Measurements from ENCODE around the gene CLINT1. TPM values are rescaled to one million over a fixed set of nuclear protein-coding genes. Genes with fewer than 3 reads are reported as not detected.

CLINT1 gene
- total RNA-seq, 4 donors from 2014 or later, result 112 to 220 (median 136) TPM

- WGBS, result 71% methylated on average over 4 of the region's 4 CpGs
- Histone ChIP-seq H3K4me1 (peaks cover 21% of the 10 kb centered on the region), H3K4me3 (peak overlapping the region; percentile 81), H3K27ac (no peak overlapping the region), H3K36me3 (no peaks in the 10 kb centered on the region), H3K27me3 (no peaks in the 10 kb centered on the region), H3K9me3 (no peaks in the 10 kb centered on the region)
- DNase-seq (ENCODE audit: low spot score in 2 of 2), result no peak
- TF ChIP-seq CTCF (IDR thresholded peaks at IDR 0.05), result no peak
- TF ChIP-seq EP300 (IDR thresholded peaks at IDR 0.05), result peak; percentile 63
Observed at GRCh38 chr5:157745041-157745456, 113.9 kb downstream of the CLINT1 start.

DNA sequence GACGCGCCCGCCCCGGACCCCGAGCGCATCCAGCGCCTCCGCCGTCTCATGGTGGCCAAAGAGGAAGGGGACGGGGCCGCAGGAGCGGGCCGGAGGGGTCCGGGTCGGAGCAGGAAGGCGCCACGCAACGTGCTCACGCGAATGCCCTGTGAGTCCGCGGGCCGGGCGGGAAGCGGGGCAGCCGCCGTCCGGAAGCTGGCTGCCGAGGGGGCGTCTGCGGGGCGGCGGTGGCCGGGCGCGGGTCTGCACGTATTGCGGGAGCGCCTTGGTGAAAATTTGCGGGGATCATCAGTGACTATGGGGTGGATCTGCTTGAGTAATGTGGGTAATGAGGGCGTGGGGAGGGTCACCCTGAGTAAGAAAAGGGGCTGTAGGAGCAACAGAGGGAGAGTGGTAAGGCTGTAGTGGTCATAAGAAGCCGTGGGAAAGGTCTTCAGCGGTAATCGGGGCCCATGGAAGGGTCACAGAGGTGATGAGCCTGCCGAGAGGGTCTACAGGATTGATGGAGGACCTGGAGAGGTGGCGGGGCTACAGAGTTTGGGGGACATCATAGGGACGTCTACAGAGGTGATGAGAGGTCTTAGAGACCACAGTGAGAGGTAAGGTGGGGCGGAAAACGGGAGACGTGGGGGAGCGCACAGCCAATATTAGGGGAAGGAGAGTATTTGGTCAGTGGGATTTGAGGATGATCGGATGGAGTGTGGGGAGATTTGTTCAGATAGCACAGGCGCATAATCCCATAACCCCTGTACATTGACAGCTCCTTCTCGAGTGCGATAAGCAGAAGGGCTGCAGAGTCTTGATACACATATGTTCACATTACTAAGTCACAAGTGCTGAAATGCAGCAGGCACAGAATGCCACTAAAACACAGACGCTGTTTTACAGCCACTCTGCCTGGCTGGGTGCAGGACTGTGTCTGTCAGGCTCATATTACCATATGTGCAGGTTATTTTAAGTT lies 114.6 kb downstream of the CLINT1 start:
- Histone ChIP-seq H3K36me3 (peaks cover 7% of the 10 kb centered on the region), H3K27me3 (no peaks in the 10 kb centered on the region), H3K27ac (no peak overlapping the region), H3K4me3 (peak overlapping the region; percentile 81), H3K9me3 (no peaks in the 10 kb centered on the region), H3K4me1 (peaks cover 21% of the 10 kb centered on the region)
- peak in 1 of 2 donors; percentile 70 for DNase-seq (ENCODE audit: low spot score in 2 of 2)
- WGBS, result 6% methylated on average over 46 of the region's 56 CpGs
- TF ChIP-seq CTCF (IDR thresholded peaks at IDR 0.05) (no peak), POLR2AphosphoS5 (IDR thresholded peaks at IDR 0.05) (no peak), EP300 (IDR thresholded peaks at IDR 0.05) (no peak), POLR2A (IDR thresholded peaks at IDR 0.05) (no peak)

DNA sequence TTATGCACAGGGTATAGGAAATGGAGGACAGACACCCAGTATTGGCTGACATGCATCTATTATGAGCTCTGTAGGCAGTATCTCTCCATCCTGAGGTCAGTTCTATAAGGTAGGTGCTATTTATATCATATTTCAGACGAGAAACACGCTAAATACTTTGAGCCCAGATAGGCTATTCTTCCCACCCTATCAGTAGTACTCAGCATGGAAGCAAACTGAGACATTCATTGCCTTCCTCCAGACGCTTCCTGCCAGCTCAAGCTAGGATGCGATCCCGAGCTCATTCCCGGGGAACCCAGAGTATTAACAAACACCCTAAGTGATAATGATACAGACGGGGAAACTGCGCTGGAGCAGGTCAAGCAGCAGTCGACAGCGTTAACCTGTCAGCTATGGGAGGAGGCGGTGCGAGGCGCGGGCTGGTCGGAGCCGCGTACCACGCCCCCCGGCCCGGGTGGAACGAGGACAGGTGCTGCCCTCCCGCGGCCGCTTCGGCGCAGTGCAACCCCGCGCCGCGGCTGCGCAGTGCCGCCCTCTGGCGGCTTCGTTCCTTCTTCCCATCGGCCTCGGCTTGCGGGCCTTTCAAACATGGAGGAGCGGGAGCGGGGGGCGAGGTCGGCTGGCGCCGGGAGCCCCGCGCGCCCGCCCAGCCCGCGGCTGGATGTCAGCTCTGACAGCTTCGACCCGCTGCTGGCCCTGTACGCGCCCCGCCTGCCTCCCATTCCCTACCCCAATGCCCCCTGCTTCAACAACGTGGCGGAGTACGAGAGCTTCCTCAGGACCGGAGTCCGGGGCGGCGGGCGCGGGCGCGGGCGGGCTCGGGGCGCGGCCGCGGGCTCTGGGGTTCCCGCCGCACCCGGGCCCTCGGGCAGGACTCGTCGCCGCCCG lies 115.5 kb downstream of the CLINT1 start, which contains the start of gene LSM11:
Gene LSM11, plus strand, starts transcription at position 550 of the 888 bp plus-strand sequence. Its CDS starts 39 bp downstream, at position 589.
- Histone ChIP-seq H3K27ac (no peak within 1 kb of the TSS), H3K9me3 (no peaks in the 10 kb centered on the region)

GRCh38 chr5:157741131-157741530 lies 117.8 kb downstream of the CLINT1 start:
- WGBS, result 58% methylated on average over 4 of the region's 4 CpGs
- Histone ChIP-seq H3K27me3 (no peaks in the 10 kb centered on the region), H3K9me3 (no peaks in the 10 kb centered on the region), H3K4me3 (no peak overlapping the region), H3K36me3 (peaks cover 33% of the 10 kb centered on the region), H3K4me1 (peaks cover 21% of the 10 kb centered on the region), H3K27ac (no peak overlapping the region)
- no peak for DNase-seq (ENCODE audit: low spot score in 2 of 2)
- TF ChIP-seq POLR2AphosphoS5 (IDR thresholded peaks at IDR 0.05) (no peak), EP300 (IDR thresholded peaks at IDR 0.05) (no peak)

More for the DNA sequence above, 115.5 kb downstream of the CLINT1 start, which contains the start of gene LSM11:
- peak within 1 kb of the TSS; percentile 81 for H3K4me3 ChIP-seq
- peaks cover 21% of the 10 kb centered on the region for H3K4me1 ChIP-seq
- no peaks in the 10 kb centered on the region for H3K27me3 ChIP-seq
- TF ChIP-seq POLR2AphosphoS5 (IDR thresholded peaks at IDR 0.05) (no peak), EP300 (IDR thresholded peaks at IDR 0.05) (no peak), POLR2A (IDR thresholded peaks at IDR 0.05) (no peak), CTCF (IDR thresholded peaks at IDR 0.05) (peak; percentile 94 to 100)
- DNase-seq (ENCODE audit: low spot score in 2 of 2), result peak; percentile 93
- WGBS, result 1% methylated on average over 9 of the region's 79 CpGs
- H3K36me3 ChIP-seq, result peaks cover 16% of the 10 kb centered on the region

GRCh38 chr5:157740229-157740610 lies 118.7 kb downstream of the CLINT1 start:
- Histone ChIP-seq H3K9me3 (no peaks in the 10 kb centered on the region), H3K36me3 (peaks cover 36% of the 10 kb centered on the region), H3K4me3 (no peak overlapping the region), H3K27me3 (no peaks in the 10 kb centered on the region), H3K4me1 (peaks cover 20% of the 10 kb centered on the region), H3K27ac (no peak overlapping the region)
- WGBS, result 63% methylated on average over 3 of the region's 3 CpGs
- peak in 1 of 2 donors; percentile 12 for TF ChIP-seq CTCF (IDR thresholded peaks at IDR 0.05)
- no peak for TF ChIP-seq POLR2A (IDR thresholded peaks at IDR 0.05)
- DNase-seq (ENCODE audit: low spot score in 2 of 2), result no peak

Measured in suprapubic skin (tissue), 4 donors.